Measurements from ENCODE around the gene EPHA3. TPM values are rescaled to one million over a fixed set of nuclear protein-coding genes. Genes with fewer than 3 reads are reported as not detected.

EPHA3 gene
- total RNA-seq (1 to 10 TPM in 2 of 4 donors, under 1 TPM in 2; 0.40 to 2.4 (median 1.1) TPM), polyA plus RNA-seq (under 1 TPM; 0.12 to 0.64 (median 0.20) TPM)
- long read RNA-seq, donor 1, partial matches to known transcripts = 1 of 1 reads
- long read RNA-seq, donor 1, other reads (novel, unspliced or antisense) = 0 of 1 reads
- long read RNA-seq, donor 2 = 0 reads

DNA sequence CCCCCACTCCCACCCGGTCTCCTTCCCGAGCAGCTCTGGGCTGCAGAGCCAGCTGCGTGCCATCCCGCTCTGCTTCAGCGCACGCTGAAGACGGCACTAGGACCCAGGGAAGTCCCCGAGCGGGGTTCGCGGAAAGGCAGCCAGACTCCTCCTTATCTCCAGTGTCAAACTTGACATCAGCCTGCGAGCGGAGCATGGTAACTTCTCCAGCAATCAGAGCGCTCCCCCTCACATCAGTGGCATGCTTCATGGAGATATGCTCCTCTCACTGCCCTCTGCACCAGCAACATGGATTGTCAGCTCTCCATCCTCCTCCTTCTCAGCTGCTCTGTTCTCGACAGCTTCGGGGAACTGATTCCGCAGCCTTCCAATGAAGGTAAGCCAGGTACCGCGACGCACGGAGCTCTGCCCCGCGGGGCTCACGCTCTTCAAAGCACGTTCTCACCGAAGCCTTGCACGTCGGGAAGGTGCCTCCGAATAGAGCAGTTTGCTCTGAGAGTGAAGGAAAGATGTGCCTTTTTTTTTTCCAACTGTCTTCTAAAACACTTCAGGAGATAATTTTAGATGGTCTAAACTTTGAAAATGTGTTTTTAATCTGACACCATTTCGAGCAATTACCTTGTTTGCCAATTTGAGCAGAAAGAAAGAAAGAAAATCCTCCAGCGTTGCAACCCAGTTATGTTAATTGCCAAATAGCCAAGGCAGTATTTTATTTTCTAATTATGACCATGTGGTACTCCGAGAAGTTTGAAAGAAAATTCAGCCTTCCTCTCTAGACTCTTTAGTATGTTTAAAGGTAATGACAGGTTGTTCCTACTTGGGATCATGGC lies at the start of gene EPHA3:
TSS of gene EPHA3 (plus strand) at position 161 of the 830 bp plus-strand sequence. CDS start at position 289, 128 bp downstream.
- Histone ChIP-seq H3K4me1 (no peaks in the 10 kb centered on the region), H3K27ac (no peak within 1 kb of the TSS), H3K9me3 (no peaks in the 10 kb centered on the region), H3K27me3 (ENCODE audit: insufficient read depth in 3 of 3, low read length in 2 of 3) (peaks cover 0 to 21% (median 3%) of the 10 kb centered on the region in 3 donors), H3K36me3 (ENCODE audit: insufficient read depth in 1 of 2, low read depth in 1 of 2) (no peaks in the 10 kb centered on the region), H3K4me3 (peak within 1 kb of the TSS; percentile 59)
- DNase-seq (peak; percentile 57 to 85), ATAC-seq (peak; percentile 15 to 79 (median 62))
- WGBS, 3 donors = 1% methylated on average over 32 of the region's 32 CpGs
- TF ChIP-seq, protein P1, sequence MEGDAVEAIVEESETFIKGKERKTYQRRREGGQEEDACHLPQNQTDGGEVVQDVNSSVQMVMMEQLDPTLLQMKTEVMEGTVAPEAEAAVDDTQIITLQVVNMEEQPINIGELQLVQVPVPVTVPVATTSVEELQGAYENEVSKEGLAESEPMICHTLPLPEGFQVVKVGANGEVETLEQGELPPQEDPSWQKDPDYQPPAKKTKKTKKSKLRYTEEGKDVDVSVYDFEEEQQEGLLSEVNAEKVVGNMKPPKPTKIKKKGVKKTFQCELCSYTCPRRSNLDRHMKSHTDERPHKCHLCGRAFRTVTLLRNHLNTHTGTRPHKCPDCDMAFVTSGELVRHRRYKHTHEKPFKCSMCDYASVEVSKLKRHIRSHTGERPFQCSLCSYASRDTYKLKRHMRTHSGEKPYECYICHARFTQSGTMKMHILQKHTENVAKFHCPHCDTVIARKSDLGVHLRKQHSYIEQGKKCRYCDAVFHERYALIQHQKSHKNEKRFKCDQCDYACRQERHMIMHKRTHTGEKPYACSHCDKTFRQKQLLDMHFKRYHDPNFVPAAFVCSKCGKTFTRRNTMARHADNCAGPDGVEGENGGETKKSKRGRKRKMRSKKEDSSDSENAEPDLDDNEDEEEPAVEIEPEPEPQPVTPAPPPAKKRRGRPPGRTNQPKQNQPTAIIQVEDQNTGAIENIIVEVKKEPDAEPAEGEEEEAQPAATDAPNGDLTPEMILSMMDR (IDR thresholded peaks at IDR 0.05) = no peak
- intact Hi-C loops (cut with DNase I) = loop anchor here (10.0 kb wide), 1 partner anchor 903 kb away; no protein-coding TSS in a partner anchor

- intact Hi-C loops (cut with DNase I) = no loop called here
- WGBS, 3 donors = 82 to 85% (median 84%) methylated on average over 2 of the region's 2 CpGs
- no peak for ATAC-seq
Measured at GRCh38 chr3:89058371-89058770, 49.0 kb upstream of the EPHA3 start.

GRCh38 chr3:89059211-89059925 lies 48.1 kb upstream of the EPHA3 start:
- Histone ChIP-seq H3K9me3 (no peaks in the 10 kb centered on the region), H3K36me3 (ENCODE audit: insufficient read depth in 1 of 2, low read depth in 1 of 2) (no peaks in the 10 kb centered on the region), H3K4me3 (no peak overlapping the region), H3K27ac (no peak overlapping the region), H3K4me1 (no peaks in the 10 kb centered on the region), H3K27me3 (ENCODE audit: insufficient read depth in 3 of 3, low read length in 2 of 3) (no peaks in the 10 kb centered on the region)
- intact Hi-C loops (cut with DNase I) = no loop called here
- WGBS, 3 donors = 65 to 70% (median 69%) methylated on average over 5 of the region's 5 CpGs
- TF ChIP-seq, protein P1 (IDR thresholded peaks at IDR 0.05) = no peak
- ATAC-seq (peak in 1 of 4 donors; percentile 27), DNase-seq (peak in 1 of 2 donors; percentile 18)

More at GRCh38 chr3:89058371-89058770, 49.0 kb upstream of the EPHA3 start:
- H3K36me3 ChIP-seq (ENCODE audit: insufficient read depth in 1 of 2, low read depth in 1 of 2) = no peaks in the 10 kb centered on the region
- H3K27me3 ChIP-seq (ENCODE audit: insufficient read depth in 3 of 3, low read length in 2 of 3) = no peaks in the 10 kb centered on the region
- H3K4me3 ChIP-seq = no peak overlapping the region
- DNase-seq = no peak
- no peaks in the 10 kb centered on the region for H3K4me1 ChIP-seq
- H3K9me3 ChIP-seq = no peaks in the 10 kb centered on the region
- TF ChIP-seq, protein P1 (IDR thresholded peaks at IDR 0.05) = no peak
- H3K27ac ChIP-seq = no peak overlapping the region

- DNase-seq (no peak), ATAC-seq (no peak)
- no peaks in the 10 kb centered on the region for H3K9me3 ChIP-seq
- WGBS, 3 donors = 93 to 96% (median 95%) methylated on average over 2 of the region's 2 CpGs
- TF ChIP-seq, protein P1 (IDR thresholded peaks at IDR 0.05) = no peak
- H3K27me3 ChIP-seq (ENCODE audit: insufficient read depth in 3 of 3, low read length in 2 of 3) = no peaks in the 10 kb centered on the region
- no peaks in the 10 kb centered on the region for H3K4me1 ChIP-seq
- H3K4me3 ChIP-seq = no peak overlapping the region
- no peaks in the 10 kb centered on the region for H3K36me3 ChIP-seq (ENCODE audit: insufficient read depth in 1 of 2, low read depth in 1 of 2)
- H3K27ac ChIP-seq = no peak overlapping the region
- intact Hi-C loops (cut with DNase I) = no loop called here
Measured at GRCh38 chr3:89061259-89061658, 46.2 kb upstream of the EPHA3 start.
